ENCODE data around the gene C20orf144. TPM values are rescaled to one million over a fixed set of nuclear protein-coding genes. Genes with fewer than 3 reads are reported as not detected.

C20orf144 gene
- total RNA-seq, 5 donors from 2014 or later (not counting 1 experiment from before 2014, with no cell fraction given): 0.16 to 0.26 (median 0.22) TPM; not detected in 1

- no peak overlapping the region for H3K4me3 Mint-ChIP-seq
- 89% methylated on average over 5 of the region's 8 CpGs for WGBS (ENCODE audit: insufficient coverage)
- H3K9me3 Mint-ChIP-seq: no peaks in the 10 kb centered on the region
- no peaks in the 10 kb centered on the region for H3K4me1 Mint-ChIP-seq
- H3K4me3 ChIP-seq (ENCODE audit: control insufficient read depth in 1 of 2, extremely low read depth in 1 of 2, low read length in 1 of 2): no peak overlapping the region
- H3K36me3 Mint-ChIP-seq: peaks cover 10% of the 10 kb centered on the region
- CTCF ChIA-PET: no interaction called here
- no peaks in the 10 kb centered on the region for H3K27me3 ChIP-seq (replicated peaks in 1 of 2; ENCODE audit: control insufficient read depth in 2 of 2, extremely low read depth in 1 of 2, insufficient read depth in 2 of 2, low read length in 1 of 2)
- H3K27ac ChIP-seq (ENCODE audit: low read length): no peak overlapping the region
- peaks cover 6 to 10% of the 10 kb centered on the region in 2 donors for H3K36me3 ChIP-seq (ENCODE audit: control insufficient read depth in 2 of 2, extremely low read depth in 1 of 2, insufficient read depth in 1 of 2, low read length in 1 of 2)
- POLR2A ChIA-PET: no interaction called here
- H3K4me1 ChIP-seq (ENCODE audit: control insufficient read depth in 1 of 2, extremely low read depth in 1 of 2, insufficient read depth in 2 of 2, low read length in 2 of 2): no peaks in the 10 kb centered on the region
- no peaks in the 10 kb centered on the region for H3K9me3 ChIP-seq
- no peak for DNase-seq
- no peaks in the 10 kb centered on the region for H3K27me3 Mint-ChIP-seq
- H3K27ac Mint-ChIP-seq: no peak overlapping the region
- ATAC-seq (replicated peaks in 1 of 4): no peak
Measured at GRCh38 chr20:33703498-33704137, 41.5 kb downstream of the C20orf144 start.

DNA sequence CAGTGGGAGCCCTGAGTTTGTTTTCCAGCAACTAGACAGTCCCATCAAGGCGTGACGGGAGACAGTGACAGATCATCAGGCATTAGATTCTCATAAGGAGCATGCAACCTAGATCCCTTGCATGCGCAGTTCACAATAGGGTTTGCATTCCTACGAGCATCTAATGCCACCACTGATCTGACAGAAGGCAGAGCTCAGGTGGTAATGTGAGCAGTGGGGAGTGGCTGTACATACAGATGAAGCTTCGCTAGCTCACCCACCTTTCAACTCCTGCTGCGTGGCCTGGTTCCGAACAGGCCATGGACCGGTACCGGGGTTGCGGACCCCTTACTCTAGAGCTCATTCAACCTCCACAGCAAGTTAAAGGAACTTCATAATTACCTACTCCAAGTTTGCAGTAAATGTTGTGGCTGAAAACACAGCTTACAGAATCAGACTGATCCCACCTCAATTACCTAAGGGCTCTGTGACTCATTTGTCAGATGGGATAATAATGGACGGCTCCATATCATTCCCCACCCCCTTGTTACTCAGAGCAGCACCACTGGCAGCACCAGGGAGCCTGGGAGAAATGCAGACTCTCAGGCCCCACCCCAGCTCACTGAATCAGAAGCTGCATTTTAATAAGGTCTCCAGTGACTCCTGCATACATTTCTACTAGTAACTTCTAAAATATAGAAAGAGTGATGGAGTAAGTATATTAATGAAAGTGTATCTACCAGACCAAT lies 42.2 kb downstream of the C20orf144 start:
- Mint-ChIP-seq H3K9me3 (no peaks in the 10 kb centered on the region), H3K27ac (no peak overlapping the region)

DNA sequence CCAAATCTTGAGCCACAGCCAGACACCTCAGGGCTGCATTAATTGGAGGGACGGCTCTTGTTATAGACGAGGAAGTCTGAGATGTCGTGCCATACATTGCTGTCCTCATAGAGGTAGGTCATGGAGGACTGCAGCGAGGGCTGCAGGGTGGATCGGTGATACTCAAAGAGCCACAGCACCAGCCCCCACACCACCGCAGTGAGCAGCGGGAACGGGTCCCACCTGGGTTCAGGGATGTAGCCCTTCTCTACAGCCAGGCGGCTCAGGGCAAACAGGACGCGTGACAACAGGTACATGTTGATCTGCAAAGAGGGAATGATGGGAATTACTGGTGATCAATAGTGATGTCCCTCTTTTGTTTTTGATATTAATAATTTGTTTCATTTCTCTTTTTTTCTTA lies 45.5 kb downstream of the C20orf144 start:
- no peak overlapping the region for H3K27ac ChIP-seq (ENCODE audit: low read length)
- no peak overlapping the region for H3K4me3 Mint-ChIP-seq
- no peak for DNase-seq
- CTCF ChIA-PET: interaction anchor here in 1 of 2 donors (0.6 kb wide), 1 partner anchor 13 kb away, joined by 5 read pairs; no protein-coding TSS in a partner anchor
- peaks cover 0 to 8% of the 10 kb centered on the region in 2 experiments for H3K4me1 ChIP-seq (ENCODE audit: control insufficient read depth in 1 of 2, extremely low read depth in 1 of 2, insufficient read depth in 2 of 2, low read length in 2 of 2)
- ATAC-seq (replicated peaks in 1 of 4): no peak
- POLR2A ChIA-PET: no interaction called here
- no peaks in the 10 kb centered on the region for H3K9me3 ChIP-seq
- H3K36me3 Mint-ChIP-seq: peaks cover 26% of the 10 kb centered on the region
- H3K9me3 Mint-ChIP-seq: no peaks in the 10 kb centered on the region
- no peaks in the 10 kb centered on the region for H3K27me3 Mint-ChIP-seq
- peaks cover 12 to 28% of the 10 kb centered on the region in 2 donors for H3K36me3 ChIP-seq (ENCODE audit: control insufficient read depth in 2 of 2, extremely low read depth in 1 of 2, insufficient read depth in 1 of 2, low read length in 1 of 2)
- 100% methylated on average over 1 of the region's 11 CpGs for WGBS (ENCODE audit: insufficient coverage)
- no peak overlapping the region for H3K27ac Mint-ChIP-seq
- H3K27me3 ChIP-seq (replicated peaks in 1 of 2; ENCODE audit: control insufficient read depth in 2 of 2, extremely low read depth in 1 of 2, insufficient read depth in 2 of 2, low read length in 1 of 2): no peaks in the 10 kb centered on the region
- peaks cover 8 to 13% (median 10%) of the 10 kb centered on the region in 3 donors for H3K4me1 Mint-ChIP-seq
- H3K4me3 ChIP-seq (ENCODE audit: control insufficient read depth in 1 of 2, extremely low read depth in 1 of 2, low read length in 1 of 2): no peak overlapping the region

More for the DNA sequence above, 42.2 kb downstream of the C20orf144 start:
- H3K36me3 Mint-ChIP-seq: peaks cover 10% of the 10 kb centered on the region
- ChIA-PET CTCF (no interaction called here), POLR2A (interaction anchor here in 1 of 2 donors (0.6 kb wide), 2 partner anchors 63 to 104 kb away, joined by 4 to 7 read pairs; no protein-coding TSS in a partner anchor)
- H3K27me3 ChIP-seq (replicated peaks in 1 of 2; ENCODE audit: control insufficient read depth in 2 of 2, extremely low read depth in 1 of 2, insufficient read depth in 2 of 2, low read length in 1 of 2): no peaks in the 10 kb centered on the region
- H3K4me1 Mint-ChIP-seq: no peaks in the 10 kb centered on the region
- ATAC-seq (replicated peaks in 1 of 4) (no peak), DNase-seq (no peak)
- H3K36me3 ChIP-seq (ENCODE audit: control insufficient read depth in 2 of 2, extremely low read depth in 1 of 2, insufficient read depth in 1 of 2, low read length in 1 of 2): peaks cover 6 to 10% of the 10 kb centered on the region in 2 donors
- no peaks in the 10 kb centered on the region for H3K27me3 Mint-ChIP-seq
- H3K9me3 ChIP-seq: no peaks in the 10 kb centered on the region
- no peak overlapping the region for H3K27ac ChIP-seq (ENCODE audit: low read length)
- WGBS (ENCODE audit: insufficient coverage): 98% methylated on average over 7 of the region's 11 CpGs
- H3K4me3 Mint-ChIP-seq: no peak overlapping the region
- H3K4me3 ChIP-seq (ENCODE audit: control insufficient read depth in 1 of 2, extremely low read depth in 1 of 2, low read length in 1 of 2): no peak overlapping the region
- no peaks in the 10 kb centered on the region for H3K4me1 ChIP-seq (ENCODE audit: control insufficient read depth in 1 of 2, extremely low read depth in 1 of 2, insufficient read depth in 2 of 2, low read length in 2 of 2)

DNA sequence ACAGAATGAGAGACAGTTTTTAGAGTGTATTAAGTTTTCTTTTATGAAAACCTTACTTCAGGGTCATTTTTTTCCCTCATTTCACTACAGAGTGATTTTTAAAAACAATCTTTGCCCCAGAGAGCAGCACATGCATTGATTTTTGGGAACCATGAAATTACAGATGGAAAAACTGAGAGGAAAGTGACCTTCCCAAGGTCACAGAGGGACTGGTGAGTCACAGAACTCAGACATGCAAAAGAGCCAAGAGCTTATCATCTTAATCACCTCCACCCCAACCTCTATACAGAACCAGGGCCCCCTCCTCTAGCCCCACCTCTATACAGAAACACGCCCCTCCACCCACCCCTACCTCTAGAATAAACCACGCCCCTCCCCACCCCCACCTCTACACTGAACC lies 47.3 kb downstream of the C20orf144 start:
- Histone ChIP-seq H3K9me3 (no peaks in the 10 kb centered on the region), H3K36me3 (ENCODE audit: control insufficient read depth in 2 of 2, extremely low read depth in 1 of 2, insufficient read depth in 1 of 2, low read length in 1 of 2) (peaks cover 18 to 43% of the 10 kb centered on the region in 2 donors), H3K27ac (ENCODE audit: low read length) (no peak overlapping the region), H3K27me3 (replicated peaks in 1 of 2; ENCODE audit: control insufficient read depth in 2 of 2, extremely low read depth in 1 of 2, insufficient read depth in 2 of 2, low read length in 1 of 2) (no peaks in the 10 kb centered on the region), H3K4me1 (ENCODE audit: control insufficient read depth in 1 of 2, extremely low read depth in 1 of 2, insufficient read depth in 2 of 2, low read length in 2 of 2) (peaks cover 0 to 8% of the 10 kb centered on the region in 2 experiments), H3K4me3 (ENCODE audit: control insufficient read depth in 1 of 2, extremely low read depth in 1 of 2, low read length in 1 of 2) (no peak overlapping the region)
- H3K27me3 Mint-ChIP-seq: no peaks in the 10 kb centered on the region
- DNase-seq (no peak), ATAC-seq (replicated peaks in 1 of 4) (no peak)
- CTCF ChIA-PET: no interaction called here
- POLR2A ChIA-PET: no interaction called here
- H3K27ac Mint-ChIP-seq: peak overlapping the region in 1 of 2 donors; percentile 31
- no peaks in the 10 kb centered on the region for H3K9me3 Mint-ChIP-seq
- no peak overlapping the region for H3K4me3 Mint-ChIP-seq
- H3K36me3 Mint-ChIP-seq: peaks cover 39% of the 10 kb centered on the region
- peaks cover 8 to 24% (median 10%) of the 10 kb centered on the region in 3 donors for H3K4me1 Mint-ChIP-seq
- no CpG with 5 or more reads among the region's 2 CpGs for WGBS (ENCODE audit: insufficient coverage)

GRCh38 chr20:33709905-33710541 lies 47.9 kb downstream of the C20orf144 start:
- Mint-ChIP-seq H3K36me3 (peaks cover 39% of the 10 kb centered on the region), H3K27ac (no peak overlapping the region), H3K27me3 (no peaks in the 10 kb centered on the region), H3K4me3 (no peak overlapping the region), H3K9me3 (no peaks in the 10 kb centered on the region), H3K4me1 (peaks cover 8 to 24% (median 10%) of the 10 kb centered on the region in 3 donors)
- Histone ChIP-seq H3K4me1 (ENCODE audit: control insufficient read depth in 1 of 2, extremely low read depth in 1 of 2, insufficient read depth in 2 of 2, low read length in 2 of 2) (peaks cover 0 to 8% of the 10 kb centered on the region in 2 experiments), H3K9me3 (no peaks in the 10 kb centered on the region), H3K27me3 (replicated peaks in 1 of 2; ENCODE audit: control insufficient read depth in 2 of 2, extremely low read depth in 1 of 2, insufficient read depth in 2 of 2, low read length in 1 of 2) (no peaks in the 10 kb centered on the region), H3K36me3 (ENCODE audit: control insufficient read depth in 2 of 2, extremely low read depth in 1 of 2, insufficient read depth in 1 of 2, low read length in 1 of 2) (peaks cover 18 to 49% of the 10 kb centered on the region in 2 donors), H3K27ac (ENCODE audit: low read length) (no peak overlapping the region), H3K4me3 (ENCODE audit: control insufficient read depth in 1 of 2, extremely low read depth in 1 of 2, low read length in 1 of 2) (no peak overlapping the region)
- ChIA-PET POLR2A (no interaction called here), CTCF (no interaction called here)
- ATAC-seq (replicated peaks in 1 of 4) (no peak), DNase-seq (no peak)
- WGBS (ENCODE audit: insufficient coverage): 91% methylated on average over 10 of the region's 16 CpGs

DNA sequence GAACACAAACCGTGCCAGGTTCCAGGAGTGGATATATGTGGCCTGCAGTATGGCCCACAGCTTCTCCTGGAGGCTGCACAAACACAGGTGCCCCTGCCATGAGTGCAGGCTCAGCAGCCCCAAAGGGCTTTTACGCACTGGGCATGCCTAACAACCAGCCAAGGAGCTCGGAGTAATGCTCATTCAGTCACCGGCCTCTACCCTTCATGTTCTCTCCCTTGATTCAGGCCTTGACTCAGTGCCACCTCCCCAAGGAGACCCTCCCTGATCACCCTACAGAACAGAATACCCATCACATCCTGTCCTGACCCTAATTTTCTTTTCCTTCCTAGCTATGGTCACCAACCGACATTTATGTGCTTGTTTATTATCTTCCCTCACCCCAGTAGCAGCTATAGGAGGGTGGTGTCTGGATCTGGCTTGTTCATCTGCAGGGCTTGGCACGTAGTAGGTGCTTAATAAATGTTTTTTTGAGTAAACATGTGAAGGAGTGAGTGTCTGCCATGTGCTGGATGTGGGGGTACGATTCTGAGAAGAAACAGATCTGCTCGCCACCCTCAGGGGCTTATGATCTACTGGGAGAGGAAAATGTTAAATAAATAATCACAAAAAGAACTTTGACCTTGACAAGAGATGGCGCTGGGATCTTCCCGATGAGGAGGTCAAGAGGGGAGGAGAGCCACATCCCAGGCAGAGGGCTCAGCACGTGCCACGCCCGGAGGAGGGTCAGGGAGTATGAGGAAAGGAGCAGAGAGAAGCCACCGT lies 48.7 kb downstream of the C20orf144 start:
- no peak overlapping the region for H3K27ac ChIP-seq (ENCODE audit: low read length)
- Mint-ChIP-seq H3K4me3 (no peak overlapping the region), H3K4me1 (peaks cover 8 to 24% (median 10%) of the 10 kb centered on the region in 3 donors), H3K36me3 (peaks cover 39% of the 10 kb centered on the region), H3K27ac (no peak overlapping the region), H3K27me3 (no peaks in the 10 kb centered on the region), H3K9me3 (no peaks in the 10 kb centered on the region)
- DNase-seq (no peak), ATAC-seq (replicated peaks in 1 of 4) (no peak)
- 97% methylated on average over 10 of the region's 14 CpGs for WGBS (ENCODE audit: insufficient coverage)
- H3K4me1 ChIP-seq (ENCODE audit: control insufficient read depth in 1 of 2, extremely low read depth in 1 of 2, insufficient read depth in 2 of 2, low read length in 2 of 2): peaks cover 0 to 8% of the 10 kb centered on the region in 2 experiments
- CTCF ChIA-PET: no interaction called here
- H3K27me3 ChIP-seq (replicated peaks in 1 of 2; ENCODE audit: control insufficient read depth in 2 of 2, extremely low read depth in 1 of 2, insufficient read depth in 2 of 2, low read length in 1 of 2): no peaks in the 10 kb centered on the region
- peaks cover 18 to 50% of the 10 kb centered on the region in 2 donors for H3K36me3 ChIP-seq (ENCODE audit: control insufficient read depth in 2 of 2, extremely low read depth in 1 of 2, insufficient read depth in 1 of 2, low read length in 1 of 2)
- POLR2A ChIA-PET: no interaction called here
- H3K9me3 ChIP-seq: no peaks in the 10 kb centered on the region
- H3K4me3 ChIP-seq (ENCODE audit: control insufficient read depth in 1 of 2, extremely low read depth in 1 of 2, low read length in 1 of 2): no peak overlapping the region
